Endothelial cell of umbilical vein (primary cell): ENCODE results near the gene TMEM125. TPM values are rescaled to one million over a fixed set of nuclear protein-coding genes. Genes with fewer than 3 reads are reported as not detected.

Experiments
- BruUV-seq: library from RNA; stranded (reverse); fragments of 400-500 nt; replicated peaks from 2 replicates; lab custom pipeline; 2021; lab: Mats Ljungman, UMichigan
- CTCF ChIA-PET: fragments of 300-600, 350-600 bp; sonication (Branson Sonifier 250); formaldehyde crosslinking; loops from one replicate; lab custom pipeline; 2021; ENCODE audit warnings: antibody characterized with exemption, inconsistent platforms; lab: Charles Lee
- POLR2A ChIA-PET: fragments of 300-600, 350-600 bp; sonication (Branson Sonifier 250); formaldehyde crosslinking; loops from one replicate; lab custom pipeline; 2021; ENCODE audit warnings: antibody characterized with exemption, inconsistent platforms; lab: Charles Lee
- DNase-seq: peaks from one replicate; pipeline ENCODE4 v3.0.0-alpha.2; 2011; ENCODE audit warnings: low read depth, low spot score
- FAIRE-seq: peaks from 2 replicates; lab custom pipeline; 2011; peaks lifted over from hg19 to GRCh38; lab: Jason Lieb, UNC
- H2AFZ ChIP-seq: 2 replicates; pipeline ENCODE4 v1.6.0; 2012; ENCODE audit warnings: low read depth, low read length, control low read depth, inconsistent platforms
- H3K27ac ChIP-seq: 2 replicates; pipeline ENCODE4 v1.5.1; 2011; ENCODE audit warnings: low read depth, mild to moderate bottlenecking, control low read depth, low read length, moderate library complexity; ENCODE audit not compliant: insufficient read depth
- H3K27me3 ChIP-seq, 2 experiments: 2 replicates each; pipeline versions ENCODE4 v1.6.0 to v1.6.1; 2011; ENCODE audit warnings: low read length in 2 of 2, mixed read lengths in 1 of 2; ENCODE audit not compliant: control insufficient read depth in 2 of 2, insufficient read depth in 2 of 2
- H3K36me3 ChIP-seq, 2 experiments: 2 replicates in 1 of 2; 3 replicates in 1 of 2; pipeline ENCODE4 v1.5.1; 2011; ENCODE audit warnings: low read length in 2 of 2, mild to moderate bottlenecking in 1 of 2, moderate library complexity in 1 of 2; ENCODE audit not compliant: control insufficient read depth in 2 of 2, insufficient read depth in 2 of 2; ENCODE audit errors: extremely low read depth in 1 of 2
- H3K4me1 ChIP-seq: 3 replicates; pipeline ENCODE4 v1.5.1; 2011; ENCODE audit warnings: mild to moderate bottlenecking, low read length; ENCODE audit not compliant: control insufficient read depth, insufficient read depth; ENCODE audit errors: extremely low read depth
- H3K4me2 ChIP-seq: 2 replicates; pipeline ENCODE4 v1.6.1; 2011; ENCODE audit warnings: low read length, control low read depth, mixed read lengths; ENCODE audit not compliant: insufficient read depth
- H3K4me3 ChIP-seq, 3 experiments: fragments of 200-600 bp in 1 of 3; sonication (generic), shearing (Covaris generic) in 1 of 3; replicated peaks in 1 of 3; 2 replicates each; pipeline ENCODE4 v1.5.1; 2011 to 2016; ENCODE audit warnings: control low read depth in 3 of 3, low read length in 3 of 3, mild to moderate bottlenecking in 2 of 3, inconsistent platforms in 1 of 3, low read depth in 1 of 3, moderate library complexity in 1 of 3; ENCODE audit not compliant: insufficient read depth in 1 of 3
- H3K79me2 ChIP-seq: 2 replicates; pipeline ENCODE4 v1.6.0; 2012; ENCODE audit warnings: low read length, inconsistent platforms; ENCODE audit not compliant: control insufficient read depth, insufficient read depth
- H3K9ac ChIP-seq: replicated peaks from 2 replicates; pipeline ENCODE3; 2011; ENCODE audit warnings: low read length, control low read depth; ENCODE audit not compliant: insufficient read depth; ENCODE audit errors: extremely low read depth
- H3K9me1 ChIP-seq: replicated peaks from 3 replicates; pipeline ENCODE4 v1.6.0; 2011; ENCODE audit warnings: mild to moderate bottlenecking, low read length; ENCODE audit not compliant: control insufficient read depth, insufficient read depth; ENCODE audit errors: extremely low read depth
- H3K9me3 ChIP-seq: replicated peaks from 2 replicates; pipeline ENCODE4 v1.5.1; 2012; ENCODE audit warnings: low read length, inconsistent platforms; ENCODE audit not compliant: control insufficient read depth, insufficient read depth
- H4K20me1 ChIP-seq: replicated peaks from 2 replicates; pipeline ENCODE3; 2011; ENCODE audit warnings: mild to moderate bottlenecking, low read length; ENCODE audit not compliant: control insufficient read depth, insufficient read depth; ENCODE audit errors: extremely low read depth
- EZH2 ChIP-seq: IDR thresholded peaks from 2 replicates; pipeline ENCODE4 v1.6.1; 2012; ENCODE audit warnings: borderline replicate concordance, low read depth, mild to moderate bottlenecking, moderate library complexity, low read length, inconsistent platforms; ENCODE audit not compliant: severe bottlenecking
- FOS ChIP-seq: IDR thresholded peaks from 2 replicates; pipeline ENCODE4 v1.6.1; 2011; ENCODE audit warnings: mild to moderate bottlenecking, low read length, moderate library complexity, borderline replicate concordance; ENCODE audit not compliant: insufficient read depth
- GATA2 ChIP-seq: IDR thresholded peaks from 2 replicates; pipeline ENCODE4 v1.7.0; 2011; ENCODE audit warnings: low read depth, mild to moderate bottlenecking, moderate library complexity, mixed read lengths, low read length; ENCODE audit not compliant: insufficient read length, insufficient read depth
- JUN ChIP-seq: IDR thresholded peaks from 2 replicates; pipeline ENCODE4 v1.6.1; 2011; ENCODE audit warnings: borderline replicate concordance, low read depth; ENCODE audit not compliant: insufficient read length, insufficient read depth
- MAX ChIP-seq: IDR thresholded peaks from 2 replicates; pipeline ENCODE4 v1.6.1; 2011; ENCODE audit not compliant: insufficient read depth, insufficient read length
- MYC ChIP-seq: IDR thresholded peaks from one replicate; pipeline ENCODE4 v1.6.1; 2011; ENCODE audit warnings: mild to moderate bottlenecking, low read depth, low read length
- POLR2A ChIP-seq: IDR thresholded peaks from 2 replicates; pipeline ENCODE4 v1.6.1; 2012; ENCODE audit warnings: low read depth, mild to moderate bottlenecking, control low read depth, low read length
- POLR2AphosphoS5 ChIP-seq: IDR thresholded peaks from 2 replicates; pipeline ENCODE4 v1.6.1; 2012; ENCODE audit warnings: low read depth, mild to moderate bottlenecking, control low read depth, low read length, moderate library complexity; ENCODE audit not compliant: insufficient read depth
- dilution Hi-C: fragments of 300-500 bp; cut with MboI; formaldehyde crosslinking; loops from one replicate; pipeline ENCODE4 v1.15.0; 2019; ENCODE audit warnings: low sequenced_read_pairs; ENCODE audit not compliant: extremely low pct_ligation_motif_present
- intact Hi-C: fragments of 100-400 bp; cut with micrococcal nuclease; formaldehyde crosslinking; loops from one replicate; pipeline ENCODE4 v1.10.0; 2022
- polyA plus RNA-seq, 4 experiments: library from polyadenylated mRNA; depleted of rRNA in 3 of 4; stranded (reverse) in 3 of 4; unstranded in 1 of 4; fragments of >200 nt; gene quantifications; 2 replicates each; pipeline versions ENCODE4 v1.2.1 to v1.2.3, GENCODE V29; 2011 to 2012; ENCODE audit warnings: missing spikeins in 1 of 4
- total RNA-seq: library from RNA; stranded (reverse); gene quantifications from 2 replicates; pipeline ENCODE4 v1.2.3, GENCODE V29; 2021

TMEM125 gene
- total and polyA plus RNA-seq, 2 donors (not counting 3 experiments of a cell fraction or from before 2014, with no cell fraction given) = 0.17 TPM; not detected in 1

- BruUV-seq = no TSS peak
- Histone ChIP-seq H3K9me1 (no peaks in the 10 kb centered on the region), H3K9me3 (no peaks in the 10 kb centered on the region), H2AFZ (no peak overlapping the region), H3K27ac (no peak overlapping the region), H3K9ac (no peak overlapping the region), H3K79me2 (peaks cover 74% of the 10 kb centered on the region), H3K36me3 (peaks cover 32 to 60% of the 10 kb centered on the region in 2 experiments), H3K4me1 (peaks cover 28% of the 10 kb centered on the region), H3K4me2 (no peak overlapping the region), H4K20me1 (no peaks in the 10 kb centered on the region), H3K27me3 (no peaks in the 10 kb centered on the region), H3K4me3 (no peak overlapping the region)
- CTCF ChIA-PET = interaction anchor here (1.0 to 1.5 kb wide), 4 partner anchors 12 to 79 kb away, joined by 3 to 4 read pairs (median 4); no protein-coding TSS in a partner anchor
- TF ChIP-seq MYC (no peak), FOS (no peak), GATA2 (no peak), EZH2 (no peak), MAX (no peak), POLR2A (no peak), JUN (no peak), POLR2AphosphoS5 (peak; percentile 25)
- DNase-seq (no peak), FAIRE-seq (no peak)
- intact Hi-C loops (no loop called here), dilution Hi-C loops (no loop called here)
- POLR2A ChIA-PET = no interaction called here
Observed at GRCh38 chr1:43305926-43306687, 36.3 kb downstream of the TMEM125 start.
